Erythroblast (primary cell): ENCODE measurements around the gene PIGA.

Experiments used
- GATA1 ChIP-seq: IDR thresholded peaks from 2 replicates; pipeline ENCODE4 v1.6.1; 2011; ENCODE audit warnings: low read depth, mild to moderate bottlenecking, control low read depth, low read length, moderate library complexity
- POLR2A ChIP-seq: IDR thresholded peaks from 2 replicates; pipeline ENCODE4 v1.6.1; 2011; ENCODE audit warnings: mild to moderate bottlenecking, low read length

DNA sequence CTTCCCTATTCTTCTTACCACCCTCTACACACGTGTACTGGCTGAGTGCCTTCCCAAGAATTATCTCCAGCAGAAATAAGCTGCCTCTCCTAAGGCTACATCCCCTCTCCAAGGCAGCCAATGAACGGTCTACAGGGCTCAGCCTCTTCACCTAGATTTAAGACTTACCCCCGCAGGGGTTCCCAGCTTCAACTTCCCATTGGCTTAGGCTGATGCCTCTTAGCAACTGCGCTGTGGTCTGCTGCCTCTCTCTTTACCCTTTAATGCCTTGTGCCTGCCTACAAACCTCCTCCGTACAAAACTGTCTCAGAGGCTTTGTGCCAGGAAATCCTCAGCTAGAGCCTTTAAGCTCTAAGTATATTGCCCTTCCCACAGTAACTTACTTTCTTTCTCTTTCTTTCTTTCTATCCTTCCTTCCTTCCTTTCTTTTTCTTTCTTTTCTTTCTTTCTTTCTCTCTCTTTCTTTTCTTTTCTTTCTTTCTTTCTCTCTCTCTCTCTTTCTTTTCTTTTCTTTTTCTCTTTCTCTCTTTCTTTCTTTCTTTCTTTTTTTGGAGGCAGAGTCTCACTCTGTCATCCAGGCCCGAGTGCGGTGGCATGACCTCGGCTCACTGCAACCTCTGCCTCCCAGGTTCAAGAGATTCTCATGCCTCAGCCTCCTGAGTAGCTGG is 15.1 kb upstream of the PIGA start:
- TF ChIP-seq POLR2A: no peak
- TF ChIP-seq GATA1: no peak
